ENCODE results near the gene FRYL.

DNA sequence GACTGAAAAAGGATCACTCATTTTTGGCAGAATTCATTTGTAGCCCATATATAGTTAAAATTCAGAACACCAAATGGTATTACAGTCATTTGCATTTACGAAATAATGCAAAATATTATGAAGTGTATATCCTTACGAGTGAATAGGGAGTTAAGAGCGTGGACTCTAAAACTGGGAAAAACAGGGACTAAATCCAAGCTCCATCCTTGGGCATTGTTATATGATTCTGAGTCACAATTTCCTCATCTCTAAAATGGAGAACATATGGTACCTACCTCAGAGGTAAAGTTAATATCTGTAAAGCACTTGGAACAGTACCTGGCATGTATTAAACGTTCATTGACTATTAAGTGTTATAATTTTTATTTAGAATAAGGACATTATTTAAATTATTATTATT, 183.7 kb downstream of the FRYL start:
- TF ChIP-seq POLR2A (IDR thresholded peaks at IDR 0.05; ENCODE audit: low read depth) (no peak), EP300 (IDR thresholded peaks at IDR 0.05) (no peak), POLR2AphosphoS5 (IDR thresholded peaks at IDR 0.05) (no peak)
- TF ChIP-seq, protein P1, sequence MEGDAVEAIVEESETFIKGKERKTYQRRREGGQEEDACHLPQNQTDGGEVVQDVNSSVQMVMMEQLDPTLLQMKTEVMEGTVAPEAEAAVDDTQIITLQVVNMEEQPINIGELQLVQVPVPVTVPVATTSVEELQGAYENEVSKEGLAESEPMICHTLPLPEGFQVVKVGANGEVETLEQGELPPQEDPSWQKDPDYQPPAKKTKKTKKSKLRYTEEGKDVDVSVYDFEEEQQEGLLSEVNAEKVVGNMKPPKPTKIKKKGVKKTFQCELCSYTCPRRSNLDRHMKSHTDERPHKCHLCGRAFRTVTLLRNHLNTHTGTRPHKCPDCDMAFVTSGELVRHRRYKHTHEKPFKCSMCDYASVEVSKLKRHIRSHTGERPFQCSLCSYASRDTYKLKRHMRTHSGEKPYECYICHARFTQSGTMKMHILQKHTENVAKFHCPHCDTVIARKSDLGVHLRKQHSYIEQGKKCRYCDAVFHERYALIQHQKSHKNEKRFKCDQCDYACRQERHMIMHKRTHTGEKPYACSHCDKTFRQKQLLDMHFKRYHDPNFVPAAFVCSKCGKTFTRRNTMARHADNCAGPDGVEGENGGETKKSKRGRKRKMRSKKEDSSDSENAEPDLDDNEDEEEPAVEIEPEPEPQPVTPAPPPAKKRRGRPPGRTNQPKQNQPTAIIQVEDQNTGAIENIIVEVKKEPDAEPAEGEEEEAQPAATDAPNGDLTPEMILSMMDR (IDR thresholded peaks at IDR 0.05): no peak
